Panc1 (cell line): Measurements from ENCODE around the gene GIMAP2. TPM values are rescaled to one million over a fixed set of nuclear protein-coding genes. Genes with fewer than 3 reads are reported as not detected.

ENCODE experiments used
- ATAC-seq: fragments of 200-7000 bp; cut with Tn5 transposase; 2 replicates; pipeline ENCODE4 v1.9.1; 2020; ENCODE audit warnings: mild to moderate bottlenecking, moderate library complexity
- BruUV-seq: library from RNA; stranded (reverse); fragments of 400-500 nt; replicated peaks from 2 replicates; lab custom pipeline; 2021; lab: Mats Ljungman, UMichigan
- CTCF ChIA-PET: fragments of 300-600 bp; sonication (Branson Sonifier 250); formaldehyde crosslinking; loops from one replicate; lab custom pipeline; 2022; ENCODE audit warnings: antibody characterized with exemption; lab: Charles Lee
- POLR2A ChIA-PET: fragments of 300-600 bp; sonication (Branson Sonifier 250); formaldehyde crosslinking; loops from one replicate; lab custom pipeline; 2022; ENCODE audit warnings: antibody characterized with exemption; lab: Charles Lee
- DNase-seq: peaks from one replicate; pipeline ENCODE4 v3.0.0-alpha.2; 2010; ENCODE audit warnings: low read depth, low spot score
- H3K27ac ChIP-seq: 2 replicates; pipeline ENCODE4 v1.5.1; 2011; ENCODE audit warnings: mild to moderate bottlenecking, low read length, inconsistent platforms
- H3K27me3 ChIP-seq: fragments of 200-500 bp; sonication (Bioruptor generic); 2 replicates; pipeline ENCODE4 v1.6.0; 2014; ENCODE audit warnings: low read length, inconsistent platforms; ENCODE audit not compliant: control insufficient read depth, insufficient read depth
- H3K36me3 ChIP-seq: fragments of 200-500 bp; sonication (Bioruptor generic); 2 replicates; pipeline ENCODE4 v1.5.1; 2014; ENCODE audit warnings: inconsistent platforms, mild to moderate bottlenecking, low read length, moderate library complexity; ENCODE audit not compliant: control insufficient read depth, insufficient read depth
- H3K4me1 ChIP-seq: 2 replicates; pipeline ENCODE4 v1.5.1; 2011; ENCODE audit warnings: inconsistent platforms, mild to moderate bottlenecking, low read length, moderate library complexity; ENCODE audit not compliant: control insufficient read depth, insufficient read depth
- H3K4me3 ChIP-seq, 2 experiments: 2 replicates each; pipeline ENCODE4 v1.5.1; 2011 to 2012; ENCODE audit warnings: low read depth in 2 of 2, low read length in 2 of 2, mild to moderate bottlenecking in 2 of 2, inconsistent platforms in 1 of 2, moderate library complexity in 1 of 2
- H3K9me3 ChIP-seq: fragments of 200-500 bp; sonication (Bioruptor generic); 2 replicates; pipeline ENCODE4 v1.5.1; 2014; ENCODE audit warnings: low read depth, mild to moderate bottlenecking, inconsistent platforms, low read length, moderate library complexity; ENCODE audit not compliant: control insufficient read depth, insufficient read depth
- CTCF ChIP-seq: fragments of 450-650 bp; IDR thresholded peaks from 2 replicates; pipeline ENCODE4 v1.5.1; 2017; ENCODE audit warnings: mild to moderate bottlenecking
- POLR2AphosphoS5 ChIP-seq: IDR thresholded peaks from 2 replicates; pipeline ENCODE4 v1.6.1; 2012; ENCODE audit warnings: mild to moderate bottlenecking, low read depth, low read length, moderate library complexity
- REST ChIP-seq, 2 experiments: IDR thresholded peaks; 2 replicates each; pipeline ENCODE4 v1.6.1; 2011 to 2012; ENCODE audit warnings: low read depth in 2 of 2, control low read depth in 1 of 2, low read length in 1 of 2, mild to moderate bottlenecking in 1 of 2, moderate library complexity in 1 of 2; ENCODE audit not compliant: insufficient read depth in 1 of 2
- SIN3A ChIP-seq: IDR thresholded peaks from 2 replicates; pipeline ENCODE4 v1.6.1; 2012; ENCODE audit warnings: low read depth, mild to moderate bottlenecking, low read length, moderate library complexity, borderline replicate concordance; ENCODE audit not compliant: insufficient read depth
- TCF7L2 ChIP-seq: IDR thresholded peaks from 2 replicates; pipeline ENCODE4 v1.6.1; 2011; ENCODE audit warnings: mild to moderate bottlenecking, low read depth, low read length, inconsistent platforms
- in situ Hi-C: cut with HindIII; loops from 2 replicates; pipeline ENCODE4 v1.10.0; 2016; ENCODE audit warnings: low sequenced_read_pairs, low pct_unique_long_range_greater_than_20kb
- intact Hi-C: fragments of 100-400 bp; cut with micrococcal nuclease; formaldehyde crosslinking; loops from one replicate; pipeline ENCODE4 v1.10.0; 2022; ENCODE audit not compliant: unreplicated experiment
- total RNA-seq: library from RNA; stranded (reverse); gene quantifications from one replicate; pipeline ENCODE4 v1.2.1, GENCODE V29; 2021; ENCODE audit not compliant: unreplicated experiment

Gene GIMAP2
- total RNA-seq, 1 experiment from 2014 or later, result 1.5 TPM

GRCh38 chr7:150686030-150686631 lies 625 bp downstream of the GIMAP2 start:
- ATAC-seq (peak; percentile 67), DNase-seq (no peak)
- in situ Hi-C loops, result no loop called here
- Histone ChIP-seq H3K27me3 (no peaks in the 10 kb centered on the region), H3K9me3 (no peaks in the 10 kb centered on the region), H3K36me3 (no peaks in the 10 kb centered on the region), H3K4me1 (no peaks in the 10 kb centered on the region; the same call in 1 of the 2 replicates), H3K27ac (peak overlapping the region; percentile 71), H3K4me3 (peak overlapping the region; percentile 39 to 42)
- TF ChIP-seq CTCF (no peak), POLR2AphosphoS5 (no peak), SIN3A (no peak), TCF7L2 (no peak), REST (IDR thresholded peaks at IDR 0.05; ENCODE audit: insufficient read depth in 1 of 2, low read depth in 2 of 2, low read length in 1 of 2) (no peak)
- no TSS peak for BruUV-seq
- intact Hi-C loops, result no loop called here
- ChIA-PET CTCF (no interaction called here), POLR2A (no interaction called here)

GRCh38 chr7:150688630-150689029 lies 3.1 kb downstream of the GIMAP2 start:
- DNase-seq, result no peak
- Histone ChIP-seq H3K27me3 (no peaks in the 10 kb centered on the region), H3K27ac (no peak overlapping the region), H3K36me3 (no peaks in the 10 kb centered on the region), H3K9me3 (no peaks in the 10 kb centered on the region), H3K4me3 (no peak overlapping the region), H3K4me1 (no peaks in the 10 kb centered on the region; the same call in 1 of the 2 replicates)
- no peak for ATAC-seq
- POLR2A ChIA-PET, result no interaction called here
- in situ Hi-C loops, result no loop called here
- CTCF ChIA-PET, result no interaction called here
- TF ChIP-seq TCF7L2, result no peak
- no peak for TF ChIP-seq CTCF
- TF ChIP-seq SIN3A, result no peak
- no peak for TF ChIP-seq REST (IDR thresholded peaks at IDR 0.05; ENCODE audit: insufficient read depth in 1 of 2, low read depth in 2 of 2, low read length in 1 of 2)
- TF ChIP-seq POLR2AphosphoS5, result no peak
- intact Hi-C loops, result no loop called here
- BruUV-seq, result no TSS peak
